Caco-2 (cell line): ENCODE results near the gene SARDH. TPM values are rescaled to one million over a fixed set of nuclear protein-coding genes. Genes with fewer than 3 reads are reported as not detected.

Experiments
- BruUV-seq: library from RNA; stranded (reverse); fragments of 400-500 nt; replicated peaks from 2 replicates; lab custom pipeline; 2021; lab: Mats Ljungman, UMichigan
- CTCF ChIA-PET: fragments of 300-600 bp; sonication (Branson Sonifier 250); formaldehyde crosslinking; loops from one replicate; lab custom pipeline; 2022; ENCODE audit warnings: antibody characterized with exemption; lab: Charles Lee
- POLR2A ChIA-PET: fragments of 300-600 bp; sonication (Branson Sonifier 250); formaldehyde crosslinking; loops from one replicate; lab custom pipeline; 2022; ENCODE audit warnings: antibody characterized with exemption; lab: Charles Lee
- DNase-seq, 2 experiments: peaks; one replicate each; pipeline versions ENCODE4 v3.0.0 to v3.0.0-alpha.2; 2020 to 2022
- H3K27me3 ChIP-seq: replicated peaks from 2 replicates; pipeline ENCODE4 v1.6.0; 2011; ENCODE audit warnings: low read length; ENCODE audit not compliant: control insufficient read depth, insufficient read depth
- H3K36me3 ChIP-seq: 2 replicates; pipeline ENCODE4 v1.5.1; 2011; ENCODE audit warnings: low read length; ENCODE audit not compliant: control insufficient read depth, insufficient read depth
- H3K4me1 ChIP-seq: fragments of 250-450 bp; sonication (Bioruptor Pico); 2 replicates; pipeline ENCODE4 v1.5.1; 2020; ENCODE audit warnings: mild to moderate bottlenecking
- H3K4me3 ChIP-seq: 2 replicates; pipeline ENCODE4 v1.5.1; 2011; ENCODE audit warnings: low read depth, mild to moderate bottlenecking, control low read depth, low read length
- H3K9me3 ChIP-seq: fragments of 250-450 bp; sonication (Bioruptor Pico); 2 replicates; pipeline ENCODE4 v1.5.1; 2020; ENCODE audit warnings: mild to moderate bottlenecking, moderate library complexity
- H3K27ac Mint-ChIP-seq: one replicate; pipeline ENCODE4 v1.8.0; 2022; ENCODE audit warnings: mixed read lengths; ENCODE audit not compliant: unreplicated experiment
- H3K27me3 Mint-ChIP-seq: one replicate; pipeline ENCODE4 v1.8.0; 2022; ENCODE audit warnings: mixed read lengths; ENCODE audit not compliant: insufficient read depth, unreplicated experiment
- H3K36me3 Mint-ChIP-seq: one replicate; pipeline ENCODE4 v1.8.0; 2022; ENCODE audit warnings: mild to moderate bottlenecking, mixed read lengths; ENCODE audit not compliant: insufficient read depth, unreplicated experiment
- H3K4me1 Mint-ChIP-seq: one replicate; pipeline ENCODE4 v1.8.0; 2022; ENCODE audit warnings: low read depth, mixed read lengths; ENCODE audit not compliant: unreplicated experiment
- H3K4me3 Mint-ChIP-seq: one replicate; pipeline ENCODE4 v1.8.0; 2022; ENCODE audit warnings: mild to moderate bottlenecking, moderate library complexity, mixed read lengths; ENCODE audit not compliant: unreplicated experiment
- H3K9me3 Mint-ChIP-seq: one replicate; pipeline ENCODE4 v1.8.0; 2022; ENCODE audit warnings: mixed read lengths; ENCODE audit not compliant: unreplicated experiment
- CTCF ChIP-seq, 2 experiments: fragments of 200-600 bp in 1 of 2; IDR thresholded peaks; 1 replicate in 1 of 2; 2 replicates in 1 of 2; pipeline versions ENCODE4 v1.5.1 to v1.8.0; 2011 to 2022; ENCODE audit warnings: antibody characterized with exemption in 1 of 2, control low read depth in 1 of 2, inconsistent platforms in 1 of 2, low read depth in 1 of 2, low read length in 1 of 2, mild to moderate bottlenecking in 1 of 2, moderate library complexity in 1 of 2; ENCODE audit not compliant: insufficient read depth in 1 of 2, severe bottlenecking in 1 of 2, unreplicated experiment in 1 of 2
- intact Hi-C: fragments of 100-400 bp; cut with micrococcal nuclease; formaldehyde crosslinking; loops from one replicate; pipeline ENCODE4 v1.10.0; 2022; ENCODE audit not compliant: unreplicated experiment
- total RNA-seq: library from RNA; stranded (reverse); gene quantifications from 2 replicates; pipeline ENCODE4 v1.2.3, GENCODE V29; 2022

The SARDH gene
- total RNA-seq, 1 experiment from 2014 or later, result 0.36 TPM

DNA sequence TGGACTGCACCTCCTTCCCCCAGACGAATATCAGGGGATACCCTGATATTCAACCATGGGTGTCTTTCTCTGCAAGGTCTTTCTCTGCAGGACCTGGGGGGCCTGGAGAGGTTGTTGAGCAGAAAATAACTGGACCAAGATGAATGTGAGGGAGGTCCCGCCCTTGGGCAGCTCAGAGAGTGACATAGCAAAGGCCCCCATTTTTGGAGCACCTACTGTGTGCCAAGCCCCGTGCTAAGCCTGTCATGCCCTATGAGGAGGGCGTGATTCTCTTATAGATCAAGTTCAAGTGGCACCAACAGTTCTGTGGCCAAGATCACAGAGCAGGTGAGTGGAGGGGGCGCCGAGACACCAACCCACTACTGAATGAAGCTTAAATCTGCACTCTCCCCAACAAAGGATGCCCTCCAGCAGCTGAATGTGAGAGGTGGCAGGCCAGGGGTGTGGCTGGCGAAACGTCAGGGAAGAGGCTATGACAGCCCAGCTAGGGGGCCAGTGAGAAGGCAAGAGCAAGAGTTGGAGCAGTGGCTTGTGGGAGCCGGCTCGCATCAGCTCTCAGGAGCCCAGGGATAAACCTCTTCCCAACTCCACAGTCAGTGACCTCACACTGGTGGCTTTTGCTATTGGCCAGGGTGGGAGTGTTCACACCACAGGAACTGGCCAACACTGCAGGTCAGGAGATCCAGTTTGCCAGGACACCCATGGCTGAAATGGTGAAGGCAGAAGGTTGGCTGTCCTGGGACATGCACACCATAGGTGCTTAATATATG is 5.3 kb downstream of the SARDH start:
- no peak for TF ChIP-seq CTCF (IDR thresholded peaks at IDR 0.05; ENCODE audit: insufficient read depth in 1 of 2, low read depth in 1 of 2, low read length in 1 of 2, severe bottlenecking in 1 of 2, unreplicated experiment in 1 of 2)
- Histone ChIP-seq H3K4me3 (no peak overlapping the region), H3K36me3 (no peaks in the 10 kb centered on the region), H3K4me1 (no peaks in the 10 kb centered on the region), H3K27me3 (no peaks in the 10 kb centered on the region), H3K9me3 (no peaks in the 10 kb centered on the region)
- Mint-ChIP-seq H3K4me3 (no peak overlapping the region), H3K27me3 (peaks cover 8% of the 10 kb centered on the region), H3K27ac (no peak overlapping the region), H3K9me3 (no peaks in the 10 kb centered on the region), H3K4me1 (no peaks in the 10 kb centered on the region), H3K36me3 (no peaks in the 10 kb centered on the region)
- BruUV-seq, result no TSS peak
- DNase-seq, result no peak
- POLR2A ChIA-PET, result no interaction called here
- intact Hi-C loops, result no loop called here
- CTCF ChIA-PET, result interaction anchor here (1.7 kb wide), 1 partner anchor 10 kb away, joined by 6 read pairs; no protein-coding TSS in a partner anchor

DNA sequence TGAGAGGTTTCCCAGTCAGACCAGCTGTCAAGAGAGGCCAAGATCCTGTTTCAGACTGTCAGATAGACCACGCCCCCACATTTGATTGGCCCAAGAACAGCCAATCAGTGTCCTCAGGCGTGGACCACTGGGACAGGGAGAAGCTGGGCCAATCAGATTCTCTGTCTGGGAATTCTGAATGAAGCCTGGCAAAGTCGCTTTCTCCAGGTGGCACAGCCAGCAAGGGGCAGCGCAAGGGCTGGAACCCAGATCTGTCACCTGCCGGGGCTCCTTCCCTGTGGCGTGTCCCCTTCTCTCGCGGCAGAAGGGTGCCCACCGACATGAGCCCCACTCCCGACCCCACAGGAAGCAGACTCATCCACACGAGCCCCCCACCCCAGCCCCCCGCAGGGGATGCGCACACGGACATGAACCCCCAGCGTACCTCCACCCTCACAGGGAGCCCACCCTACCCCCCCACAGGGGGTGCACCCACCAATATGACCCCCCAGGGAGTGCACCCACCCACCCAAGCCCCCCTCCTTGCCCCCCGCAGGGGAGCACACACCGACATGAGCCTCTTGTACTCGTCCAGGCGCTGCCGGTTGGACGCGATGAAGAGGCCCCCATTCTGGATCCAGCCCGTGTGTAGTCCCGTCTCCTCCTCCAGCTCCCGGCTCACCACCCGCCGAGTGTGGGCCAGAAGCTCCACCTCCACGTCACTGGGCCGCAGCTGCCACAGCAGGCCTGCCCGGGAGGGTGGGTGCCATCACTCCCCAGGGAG is 6.1 kb downstream of the SARDH start:
- intact Hi-C loops, result no loop called here
- ChIA-PET POLR2A (no interaction called here), CTCF (interaction anchor here (1.7 kb wide), 1 partner anchor 11 kb away, joined by 6 read pairs; no protein-coding TSS in a partner anchor)
- Histone ChIP-seq H3K9me3 (no peaks in the 10 kb centered on the region), H3K36me3 (no peaks in the 10 kb centered on the region), H3K4me3 (no peak overlapping the region), H3K4me1 (no peaks in the 10 kb centered on the region), H3K27me3 (no peaks in the 10 kb centered on the region)
- no peak for TF ChIP-seq CTCF (IDR thresholded peaks at IDR 0.05; ENCODE audit: insufficient read depth in 1 of 2, low read depth in 1 of 2, low read length in 1 of 2, severe bottlenecking in 1 of 2, unreplicated experiment in 1 of 2)
- BruUV-seq, result no TSS peak
- Mint-ChIP-seq H3K4me1 (no peaks in the 10 kb centered on the region), H3K27ac (no peak overlapping the region), H3K27me3 (peaks cover 8% of the 10 kb centered on the region), H3K9me3 (no peaks in the 10 kb centered on the region), H3K36me3 (no peaks in the 10 kb centered on the region), H3K4me3 (no peak overlapping the region)
- peak; percentile 48 to 73 for DNase-seq

- ChIA-PET CTCF (interaction anchor here (0.6 kb wide), 1 partner anchor 240 kb away, joined by 3 read pairs; no protein-coding TSS in a partner anchor), POLR2A (no interaction called here)
- Histone ChIP-seq H3K4me1 (no peaks in the 10 kb centered on the region), H3K9me3 (no peaks in the 10 kb centered on the region), H3K27me3 (no peaks in the 10 kb centered on the region), H3K4me3 (no peak overlapping the region), H3K36me3 (no peaks in the 10 kb centered on the region)
- TF ChIP-seq CTCF (IDR thresholded peaks at IDR 0.05; ENCODE audit: insufficient read depth in 1 of 2, low read depth in 1 of 2, low read length in 1 of 2, severe bottlenecking in 1 of 2, unreplicated experiment in 1 of 2), result no peak
- H3K9me3 Mint-ChIP-seq, result no peaks in the 10 kb centered on the region
- peaks cover 8% of the 10 kb centered on the region for H3K27me3 Mint-ChIP-seq
- no peak overlapping the region for H3K4me3 Mint-ChIP-seq
- intact Hi-C loops, result no loop called here
- no TSS peak for BruUV-seq
- no peak overlapping the region for H3K27ac Mint-ChIP-seq
- no peaks in the 10 kb centered on the region for H3K36me3 Mint-ChIP-seq
- no peak for DNase-seq
- H3K4me1 Mint-ChIP-seq, result peaks cover 4% of the 10 kb centered on the region
Measured at GRCh38 chr9:133730994-133731715, 7.0 kb downstream of the SARDH start.
